GM19397 (cell line): Measurements from ENCODE around the gene MED8.
A peak's percentile ranks its signal among the peaks of the same experiment; 100 is the strongest.

Experiments
- ATAC-seq: cut with Tn5 transposase; IDR thresholded peaks from one replicate; pipeline ENCODE4 v1.9.1; 2021; ENCODE audit warnings: mild to moderate bottlenecking, moderate library complexity; ENCODE audit not compliant: unreplicated experiment

Gene MED8

GRCh38 chr1:43360616-43361015, 29.0 kb downstream of the MED8 start:
- ATAC-seq, result no peak

GRCh38 chr1:43359696-43360095, 29.9 kb downstream of the MED8 start:
- no peak for ATAC-seq

- ATAC-seq, result peak; percentile 93
Measured at GRCh38 chr1:43358746-43359693, 30.6 kb downstream of the MED8 start, which contains the start of gene CDC20. CDC20 (plus strand) TSS chr1:43358981; CDS start chr1:43359216, 235 bp downstream.

- peak; percentile 8 for ATAC-seq
Measured at GRCh38 chr1:43358121-43358745, 31.4 kb downstream of the MED8 start.

- no peak for ATAC-seq
Measured at GRCh38 chr1:43357251-43357650, 32.3 kb downstream of the MED8 start.

- no peak for ATAC-seq
Measured at GRCh38 chr1:43354936-43355335, 34.7 kb downstream of the MED8 start.

- no peak for ATAC-seq
Measured at GRCh38 chr1:43354471-43354870, 35.1 kb downstream of the MED8 start.

GRCh38 chr1:43352881-43353280, 36.7 kb downstream of the MED8 start:
- no peak for ATAC-seq

GRCh38 chr1:43352351-43352705, 37.3 kb downstream of the MED8 start:
- ATAC-seq, result no peak

- no peak for ATAC-seq
Measured at GRCh38 chr1:43351421-43352350, 37.9 kb downstream of the MED8 start.

- no peak for ATAC-seq
Measured at GRCh38 chr1:43350976-43351375, 38.6 kb downstream of the MED8 start.

GRCh38 chr1:43349594-43350306, 39.9 kb downstream of the MED8 start:
- ATAC-seq, result no peak

- no peak for ATAC-seq
Measured at GRCh38 chr1:43348809-43349593, 40.6 kb downstream of the MED8 start.

GRCh38 chr1:43348343-43348808, 41.2 kb downstream of the MED8 start:
- ATAC-seq, result no peak

- ATAC-seq, result no peak
Measured at GRCh38 chr1:43346636-43347035, 43.0 kb downstream of the MED8 start.

GRCh38 chr1:43345120-43345519, 44.5 kb downstream of the MED8 start:
- ATAC-seq, result no peak

GRCh38 chr1:43344267-43344850, 45.2 kb downstream of the MED8 start:
- ATAC-seq, result no peak

GRCh38 chr1:43340559-43340958, 49.0 kb downstream of the MED8 start:
- no peak for ATAC-seq

- no peak for ATAC-seq
Measured at GRCh38 chr1:43339584-43340232, 49.9 kb downstream of the MED8 start.
